Kidney (tissue), 14 donors: ENCODE results near the gene WSCD2. TPM values are rescaled to one million over a fixed set of nuclear protein-coding genes. Genes with fewer than 3 reads are reported as not detected.

Source experiments
- DNase-seq, 5 donors: peaks; one replicate each; pipeline ENCODE4 v3.0.0-alpha.2; 2013 to 2020
- FAIRE-seq: peaks from 2 replicates; lab custom pipeline; 2012; peaks lifted over from hg19 to GRCh38; lab: Jason Lieb, UNC
- H3K27ac ChIP-seq, 2 donors: one replicate each; pipeline ENCODE4 v1.7.0; 2013; ENCODE audit warnings: low read depth in 2 of 2, low read length in 2 of 2, inconsistent platforms in 1 of 2
- H3K27me3 ChIP-seq: one replicate; pipeline ENCODE4 v1.7.1; 2013; ENCODE audit warnings: low read length, inconsistent platforms; ENCODE audit not compliant: control insufficient read depth, insufficient read depth
- H3K36me3 ChIP-seq, 3 donors: one replicate each; pipeline versions ENCODE4 v1.7.0 to v1.7.1; 2013; ENCODE audit warnings: low read length in 3 of 3, control low read depth in 1 of 3, inconsistent platforms in 1 of 3; ENCODE audit not compliant: insufficient read depth in 3 of 3, control insufficient read depth in 2 of 3
- H3K4me1 ChIP-seq, 3 donors: one replicate each; pipeline versions ENCODE4 v1.7.0 to v1.7.1; 2013; ENCODE audit warnings: low read length in 3 of 3, inconsistent platforms in 1 of 3, low read depth in 1 of 3; ENCODE audit not compliant: control insufficient read depth in 2 of 3, insufficient read depth in 2 of 3
- H3K4me3 ChIP-seq, 3 donors: one replicate each; pipeline versions ENCODE4 v1.7.0 to v1.8.1; 2013; ENCODE audit warnings: low read length in 3 of 3, control low read depth in 1 of 3, inconsistent platforms in 1 of 3
- H3K9ac ChIP-seq, 3 donors: one replicate each; pipeline versions ENCODE4 v1.7.0 to v1.7.1; 2013; ENCODE audit warnings: low read length in 3 of 3, control low read depth in 1 of 3, inconsistent platforms in 1 of 3
- H3K9me3 ChIP-seq, 3 donors: one replicate each; pipeline versions ENCODE4 v1.7.0 to v1.7.1; 2013; ENCODE audit warnings: low read length in 3 of 3, control low read depth in 1 of 3, inconsistent platforms in 1 of 3; ENCODE audit not compliant: control insufficient read depth in 2 of 3, insufficient read depth in 1 of 3
- CTCF ChIP-seq: IDR thresholded peaks from 3 replicates; pipeline ENCODE4 v1.5.1; 2012; ENCODE audit warnings: mild to moderate bottlenecking, moderate library complexity, borderline replicate concordance; ENCODE audit not compliant: insufficient read depth; ENCODE audit errors: extremely low read depth
- intact Hi-C: fragments of 100-400 bp; cut with DNase I; formaldehyde crosslinking; loops from one replicate; pipeline ENCODE4 v1.11.1; 2022
- polyA plus RNA-seq: library from polyadenylated mRNA; stranded (reverse); fragments of 350-450 nt; fragmentation: Illumina TruSeq; extraction: RNeasy Lipid Tissue Mini Kit (QIAGEN cat#74804); gene quantifications from one replicate; pipeline ENCODE4 v1.2.3, GENCODE V29; 2014; ENCODE audit warnings: low read depth, low replicate concordance; ENCODE audit not compliant: insufficient read depth
- total RNA-seq: library from RNA; stranded (reverse); fragmentation: NEBNext Ultra II Directional; extraction: Animal tissue kit (Norgen Biotek cat#: 25700); gene quantifications from one replicate; pipeline ENCODE4 v1.2.1, GENCODE V29; 2021
- donor health status: control.
- donor health status: control.
- donor health status: control.
- donor health status: control.
- donor health status: control.
- donor health status: DM: yes; HTN: yes; CAD: no.
- donor health status: Normal renal cell carcinoma (clear cell type).

Gene WSCD2
- total and polyA plus RNA-seq, 2 donors from 2014 or later = 1.6 to 2.0 TPM

- no peak for TF ChIP-seq CTCF
- no peak overlapping the region for H3K4me3 ChIP-seq
- intact Hi-C loops = no loop called here
- no peaks in the 10 kb centered on the region for H3K27me3 ChIP-seq
- no peak overlapping the region for H3K27ac ChIP-seq
- peak in 4 of 5 donors; percentile 20 to 58 (median 22) for DNase-seq
- no peak for FAIRE-seq
- H3K9ac ChIP-seq = no peak overlapping the region
- H3K9me3 ChIP-seq = no peaks in the 10 kb centered on the region
- H3K36me3 ChIP-seq = no peaks in the 10 kb centered on the region
- H3K4me1 ChIP-seq = no peaks in the 10 kb centered on the region
Measured at GRCh38 chr12:108181095-108181454, 52.0 kb downstream of the WSCD2 start.

GRCh38 chr12:108182096-108182495, 53.0 kb downstream of the WSCD2 start:
- Histone ChIP-seq H3K36me3 (no peaks in the 10 kb centered on the region), H3K4me3 (no peak overlapping the region), H3K9ac (no peak overlapping the region), H3K27ac (no peak overlapping the region), H3K9me3 (no peaks in the 10 kb centered on the region), H3K27me3 (no peaks in the 10 kb centered on the region), H3K4me1 (no peaks in the 10 kb centered on the region)
- no peak for TF ChIP-seq CTCF
- DNase-seq (peak in 3 of 5 donors; percentile 28 to 65 (median 50)), FAIRE-seq (no peak)
- intact Hi-C loops = no loop called here

- DNase-seq = peak in 2 of 5 donors; percentile 7 to 42
- no peak overlapping the region for H3K27ac ChIP-seq
- no peak overlapping the region for H3K9ac ChIP-seq
- H3K36me3 ChIP-seq = no peaks in the 10 kb centered on the region
- H3K4me1 ChIP-seq = no peaks in the 10 kb centered on the region
- intact Hi-C loops = no loop called here
- no peaks in the 10 kb centered on the region for H3K27me3 ChIP-seq
- no peak overlapping the region for H3K4me3 ChIP-seq
- TF ChIP-seq CTCF = no peak
- no peak for FAIRE-seq
- no peaks in the 10 kb centered on the region for H3K9me3 ChIP-seq
Measured at GRCh38 chr12:108185002-108185401, 55.9 kb downstream of the WSCD2 start.

- Histone ChIP-seq H3K36me3 (no peaks in the 10 kb centered on the region), H3K4me1 (no peaks in the 10 kb centered on the region), H3K27ac (no peak overlapping the region), H3K9ac (no peak overlapping the region), H3K27me3 (no peaks in the 10 kb centered on the region), H3K9me3 (no peaks in the 10 kb centered on the region), H3K4me3 (no peak overlapping the region)
- no peak for FAIRE-seq
- intact Hi-C loops = no loop called here
- TF ChIP-seq CTCF = no peak
- no peak for DNase-seq
Measured at GRCh38 chr12:108187831-108188230, 58.7 kb downstream of the WSCD2 start.
